Upper lobe of right lung (tissue), 1 donor: ENCODE measurements around the gene ADORA2A. TPM values are rescaled to one million over a fixed set of nuclear protein-coding genes. Genes with fewer than 3 reads are reported as not detected.

ENCODE experiments used
- ATAC-seq: fragments of 200-7000 bp; cut with Tn5 transposase; one replicate; pipeline ENCODE4 v1.9.1; 2020; ENCODE audit warnings: mild to moderate bottlenecking, moderate library complexity
- DNase-seq: peaks from one replicate; pipeline ENCODE4 v3.0.0-alpha.2; 2020
- H3K27ac ChIP-seq: fragments of 200-600 bp; one replicate; pipeline ENCODE4 v1.8.0; 2022
- H3K27me3 ChIP-seq: fragments of 200-600 bp; one replicate; pipeline ENCODE4 v1.8.0; 2022; ENCODE audit warnings: mild to moderate bottlenecking
- H3K36me3 ChIP-seq: fragments of 200-600 bp; one replicate; pipeline ENCODE4 v1.8.0; 2022
- H3K4me1 ChIP-seq: fragments of 200-600 bp; one replicate; pipeline ENCODE4 v1.8.0; 2022
- H3K4me3 ChIP-seq: fragments of 200-600 bp; one replicate; pipeline ENCODE4 v1.8.0; 2022; ENCODE audit warnings: mild to moderate bottlenecking
- H3K9me3 ChIP-seq: fragments of 200-600 bp; one replicate; pipeline ENCODE4 v1.8.0; 2022
- intact Hi-C: fragments of 100-400 bp; cut with DNase I; formaldehyde crosslinking; loops from one replicate; pipeline ENCODE4 v1.11.0; 2022
- total RNA-seq: library from RNA; stranded (reverse); fragmentation: NEBNext Ultra II Directional; extraction: Animal tissue kit (Norgen Biotek cat#: 25700); gene quantifications from one replicate; pipeline ENCODE4 v1.2.1, GENCODE V29; 2021
- TF ChIP-seq, protein P1 (sequence below): fragments of 200-600 bp; IDR thresholded peaks from one replicate; pipeline ENCODE4 v1.8.0; 2022; ENCODE audit warnings: antibody characterized with exemption
- donor health status: DM: no; HTN: yes; CAD: no; lungs with severe emphysema.

The ADORA2A gene
- total RNA-seq, 1 donor from 2014 or later, result 17.2 TPM

DNA sequence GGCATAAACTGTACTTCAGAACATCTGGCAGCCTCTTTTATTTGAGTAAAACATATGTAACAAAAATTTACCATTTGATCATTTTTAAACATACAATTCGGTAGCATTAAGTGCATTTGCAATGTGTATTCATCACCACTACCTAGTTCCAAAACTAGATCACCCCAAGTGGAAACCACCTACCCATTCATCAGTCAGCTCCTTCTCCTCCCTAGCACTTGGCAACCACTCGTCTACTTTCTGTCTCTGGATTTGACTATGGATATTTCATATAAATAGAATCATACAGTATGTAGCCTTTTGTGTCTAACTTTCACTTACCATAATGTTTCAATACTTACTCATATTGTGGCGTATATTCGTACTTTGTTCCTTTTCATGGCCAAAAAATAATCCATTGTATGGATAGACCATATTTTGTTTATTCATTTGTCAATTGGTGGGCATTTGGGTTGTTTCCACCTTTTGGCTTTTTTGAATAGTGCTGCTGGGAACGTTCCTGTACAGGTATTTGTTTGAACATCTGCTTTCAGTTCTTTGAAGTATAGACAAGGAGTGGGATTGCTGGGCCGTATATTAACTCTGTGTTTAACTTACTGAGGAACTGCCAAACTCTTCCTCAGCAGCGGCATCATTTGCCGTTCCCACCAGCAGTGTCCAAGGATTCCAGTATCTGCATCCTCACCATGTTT lies 27.2 kb upstream of the ADORA2A start:
- Histone ChIP-seq H3K36me3 (peaks cover 34% of the 10 kb centered on the region), H3K27me3 (no peaks in the 10 kb centered on the region), H3K4me3 (no peak overlapping the region), H3K4me1 (peaks cover 33% of the 10 kb centered on the region), H3K27ac (peak overlapping the region; percentile 52), H3K9me3 (no peaks in the 10 kb centered on the region)
- TF ChIP-seq, protein P1, sequence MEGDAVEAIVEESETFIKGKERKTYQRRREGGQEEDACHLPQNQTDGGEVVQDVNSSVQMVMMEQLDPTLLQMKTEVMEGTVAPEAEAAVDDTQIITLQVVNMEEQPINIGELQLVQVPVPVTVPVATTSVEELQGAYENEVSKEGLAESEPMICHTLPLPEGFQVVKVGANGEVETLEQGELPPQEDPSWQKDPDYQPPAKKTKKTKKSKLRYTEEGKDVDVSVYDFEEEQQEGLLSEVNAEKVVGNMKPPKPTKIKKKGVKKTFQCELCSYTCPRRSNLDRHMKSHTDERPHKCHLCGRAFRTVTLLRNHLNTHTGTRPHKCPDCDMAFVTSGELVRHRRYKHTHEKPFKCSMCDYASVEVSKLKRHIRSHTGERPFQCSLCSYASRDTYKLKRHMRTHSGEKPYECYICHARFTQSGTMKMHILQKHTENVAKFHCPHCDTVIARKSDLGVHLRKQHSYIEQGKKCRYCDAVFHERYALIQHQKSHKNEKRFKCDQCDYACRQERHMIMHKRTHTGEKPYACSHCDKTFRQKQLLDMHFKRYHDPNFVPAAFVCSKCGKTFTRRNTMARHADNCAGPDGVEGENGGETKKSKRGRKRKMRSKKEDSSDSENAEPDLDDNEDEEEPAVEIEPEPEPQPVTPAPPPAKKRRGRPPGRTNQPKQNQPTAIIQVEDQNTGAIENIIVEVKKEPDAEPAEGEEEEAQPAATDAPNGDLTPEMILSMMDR, result no peak
- DNase-seq, result no peak
- intact Hi-C loops, result no loop called here
- ATAC-seq, result no peak

DNA sequence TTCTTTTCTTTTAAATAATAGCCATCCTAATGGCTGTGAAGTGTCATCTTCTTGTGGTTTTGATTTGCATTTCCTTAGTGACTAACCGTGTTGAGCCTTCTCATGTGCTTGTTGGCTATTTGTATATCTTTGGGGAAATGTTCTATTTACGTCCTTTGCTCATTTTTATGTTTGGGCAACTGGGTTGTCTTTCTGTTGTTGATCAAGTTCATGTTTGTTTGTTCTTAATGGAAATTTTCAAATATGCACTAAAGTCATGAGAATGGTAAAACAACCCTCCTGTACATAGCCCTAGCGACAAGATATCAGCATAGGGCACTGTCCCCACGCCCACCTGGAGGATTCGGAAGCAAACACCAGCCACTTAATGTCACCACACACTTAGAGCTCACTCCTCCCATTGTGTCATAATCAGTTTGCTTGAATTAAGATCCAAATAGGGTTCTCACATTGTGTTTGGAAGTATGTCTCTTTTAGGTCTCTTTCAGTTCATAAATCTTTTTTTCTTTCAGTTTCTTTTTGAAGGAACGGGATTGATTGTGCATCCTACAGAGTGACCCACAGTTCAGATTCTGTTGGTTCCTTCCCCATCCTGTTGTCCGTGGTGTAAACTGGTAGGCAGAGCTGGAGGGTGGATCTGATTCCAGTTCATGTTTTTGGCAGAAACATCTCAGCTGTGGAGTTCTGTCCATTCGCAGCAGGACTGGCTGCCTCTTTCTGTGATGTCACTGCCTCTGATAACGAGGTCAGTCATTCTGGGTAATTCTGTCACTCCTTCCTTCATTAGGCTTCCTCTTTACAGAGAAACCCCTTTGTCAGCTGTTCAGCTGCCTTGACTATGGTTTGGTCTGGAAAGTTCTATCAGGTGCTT lies 26.4 kb upstream of the ADORA2A start:
- H3K27me3 ChIP-seq, result no peaks in the 10 kb centered on the region
- DNase-seq (no peak), ATAC-seq (peak; percentile 61)
- TF ChIP-seq, protein P1, result no peak
- peak overlapping the region; percentile 52 for H3K27ac ChIP-seq
- H3K9me3 ChIP-seq, result no peaks in the 10 kb centered on the region
- peak overlapping the region; percentile 10 for H3K4me3 ChIP-seq
- H3K36me3 ChIP-seq, result peaks cover 26% of the 10 kb centered on the region
- intact Hi-C loops, result no loop called here
- peaks cover 33% of the 10 kb centered on the region for H3K4me1 ChIP-seq

DNA sequence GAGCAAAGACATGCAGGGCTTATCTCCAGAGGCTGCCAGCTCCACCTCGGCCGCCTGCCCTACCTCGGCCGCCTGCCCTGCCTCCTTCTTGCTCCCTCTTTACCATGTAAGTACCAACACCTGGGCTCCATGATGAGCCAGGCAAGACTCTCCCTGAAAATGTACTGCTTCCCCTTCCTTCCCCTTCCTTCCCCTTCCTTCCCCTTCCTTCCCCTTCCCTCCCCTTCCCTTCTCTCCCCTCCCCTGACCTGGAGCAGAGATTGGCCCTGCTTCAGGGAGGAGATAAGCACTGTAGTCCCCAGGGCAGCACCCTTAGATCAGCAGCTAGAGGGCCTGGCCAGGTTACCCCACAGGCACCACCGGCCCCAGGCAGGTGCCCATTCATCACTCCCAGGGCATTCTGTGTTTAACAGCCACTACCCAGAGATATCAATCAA lies 25.4 kb upstream of the ADORA2A start:
- TF ChIP-seq, protein P1, result no peak
- Histone ChIP-seq H3K4me3 (no peak overlapping the region), H3K4me1 (peaks cover 33% of the 10 kb centered on the region), H3K27me3 (no peaks in the 10 kb centered on the region), H3K27ac (peak overlapping the region; percentile 60), H3K9me3 (no peaks in the 10 kb centered on the region), H3K36me3 (peaks cover 17% of the 10 kb centered on the region)
- DNase-seq (no peak), ATAC-seq (peak; percentile 7)
- intact Hi-C loops, result no loop called here

DNA sequence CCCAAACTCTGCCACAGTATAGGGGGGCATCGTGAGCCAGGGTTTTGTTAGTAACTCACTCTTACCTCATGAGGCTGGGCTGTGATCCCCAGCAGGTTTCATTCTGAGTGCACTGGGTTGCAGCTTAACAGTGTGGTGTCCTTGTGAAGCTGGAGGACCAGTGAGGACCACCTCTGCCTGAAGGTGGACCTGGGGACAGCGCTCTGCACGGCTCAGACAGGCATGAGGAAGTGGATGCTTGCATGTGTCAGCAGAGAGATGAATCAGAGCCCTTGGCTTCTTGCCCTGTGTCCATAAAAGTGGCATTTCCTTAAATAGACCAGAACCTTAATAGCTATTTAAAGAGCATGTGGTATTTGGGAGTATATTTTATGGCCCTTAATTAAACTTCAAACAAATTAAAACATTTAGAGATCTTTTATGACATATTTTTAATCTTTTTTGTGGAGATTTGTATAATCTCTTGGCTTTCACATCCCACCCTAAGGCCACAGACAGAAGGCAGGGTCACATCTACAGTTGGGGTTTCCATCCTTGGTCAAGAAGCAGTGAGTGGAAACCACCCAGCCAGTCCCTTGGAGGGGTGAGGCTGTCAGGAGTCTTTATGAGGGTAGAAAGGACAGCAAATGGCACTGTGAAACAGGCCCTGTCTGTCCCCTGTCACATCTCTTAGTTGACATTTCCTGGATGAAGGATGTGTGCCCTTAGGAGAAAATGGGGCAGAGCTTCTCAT lies 24.8 kb upstream of the ADORA2A start:
- TF ChIP-seq, protein P1, result no peak
- H3K4me1 ChIP-seq, result peaks cover 38% of the 10 kb centered on the region
- peak overlapping the region; percentile 60 for H3K27ac ChIP-seq

DNA sequence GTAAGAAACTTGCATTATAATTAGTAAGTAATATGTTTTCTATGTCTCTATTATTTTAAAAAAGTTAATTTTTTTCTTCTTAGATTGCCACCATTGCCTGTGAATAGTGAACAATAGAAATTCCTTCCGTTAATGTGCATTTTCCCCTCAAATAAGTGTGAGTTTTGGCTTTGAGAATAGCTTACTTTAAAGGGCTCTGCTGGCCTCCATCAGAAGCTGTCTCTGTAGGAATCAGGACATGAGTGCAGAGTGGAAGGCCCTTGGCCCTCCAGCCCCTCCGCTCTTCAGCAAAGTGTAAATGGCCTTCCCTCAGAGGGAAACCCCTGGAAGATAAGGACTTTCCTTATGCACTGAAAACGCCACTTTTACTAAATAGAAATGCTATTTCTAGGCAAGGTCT lies 24.1 kb upstream of the ADORA2A start:
- no peak for ATAC-seq

More for the DNA sequence above, 24.8 kb upstream of the ADORA2A start:
- DNase-seq, result no peak
- Histone ChIP-seq H3K9me3 (no peaks in the 10 kb centered on the region), H3K4me3 (no peak overlapping the region), H3K27me3 (no peaks in the 10 kb centered on the region), H3K36me3 (peaks cover 12% of the 10 kb centered on the region)
- peak; percentile 85 for ATAC-seq
- intact Hi-C loops, result no loop called here

More for the DNA sequence above, 24.1 kb upstream of the ADORA2A start:
- H3K4me1 ChIP-seq, result peaks cover 45% of the 10 kb centered on the region
- TF ChIP-seq, protein P1, result no peak
- H3K27ac ChIP-seq, result no peak overlapping the region
- peaks cover 10% of the 10 kb centered on the region for H3K36me3 ChIP-seq
- no peak for DNase-seq
- H3K9me3 ChIP-seq, result no peaks in the 10 kb centered on the region
- H3K4me3 ChIP-seq, result no peak overlapping the region
- intact Hi-C loops, result no loop called here
- no peaks in the 10 kb centered on the region for H3K27me3 ChIP-seq
